Hippocampal formation (tissue), 2 donors: Measurements from ENCODE around the gene IGFBP4.

Experiments used
- DNase-seq, 2 donors: peaks; one replicate each; lab custom pipeline; 2025; lab: John Stamatoyannopoulos, UW

IGFBP4 gene

GRCh38 chr17:40432864-40433528, 10.3 kb upstream of the IGFBP4 start:
- DNase-seq: no peak

- no peak for DNase-seq
Measured at GRCh38 chr17:40433551-40434415, 9.5 kb upstream of the IGFBP4 start.

- no peak for DNase-seq
Measured at GRCh38 chr17:40436636-40437035, 6.6 kb upstream of the IGFBP4 start.

- no peak for DNase-seq
Measured at GRCh38 chr17:40437095-40437732, 6.0 kb upstream of the IGFBP4 start.

- no peak for DNase-seq
Measured at GRCh38 chr17:40440166-40440565, 3.1 kb upstream of the IGFBP4 start.

- DNase-seq: no peak
Measured at GRCh38 chr17:40442392-40443195, 656 bp upstream of the IGFBP4 start.

- DNase-seq: no peak
Measured at GRCh38 chr17:40443988-40444899, 994 bp downstream of the IGFBP4 start.

GRCh38 chr17:40445751-40446468, 2.7 kb downstream of the IGFBP4 start:
- DNase-seq: no peak

GRCh38 chr17:40447148-40447644, 3.9 kb downstream of the IGFBP4 start:
- DNase-seq: no peak

GRCh38 chr17:40447806-40448205, 4.6 kb downstream of the IGFBP4 start:
- no peak for DNase-seq

GRCh38 chr17:40448213-40448638, 5.0 kb downstream of the IGFBP4 start:
- DNase-seq: no peak

- no peak for DNase-seq
Measured at GRCh38 chr17:40448639-40449261, 5.5 kb downstream of the IGFBP4 start.

- no peak for DNase-seq
Measured at GRCh38 chr17:40450175-40450574, 6.9 kb downstream of the IGFBP4 start.

- no peak for DNase-seq
Measured at GRCh38 chr17:40451420-40451819, 8.2 kb downstream of the IGFBP4 start.

GRCh38 chr17:40452216-40452787, 9.1 kb downstream of the IGFBP4 start:
- DNase-seq: no peak

GRCh38 chr17:40452921-40453378, 9.7 kb downstream of the IGFBP4 start:
- no peak for DNase-seq

- no peak for DNase-seq
Measured at GRCh38 chr17:40453881-40454612, 10.8 kb downstream of the IGFBP4 start.

- DNase-seq: no peak
Measured at GRCh38 chr17:40454613-40454995, 11.4 kb downstream of the IGFBP4 start.
